HCT116 (cell line): ENCODE measurements around the gene MLXIPL.

Experiments used
- CBX3 ChIP-seq: IDR thresholded peaks from 2 replicates; pipeline ENCODE4 v1.6.1; 2012; ENCODE audit warnings: low read depth
- CTCF ChIP-seq, 3 experiments: fragments of 200-600 bp in 1 of 3; sonication (generic) in 1 of 3; IDR thresholded peaks in 2 of 3; conservative IDR thresholded peaks in 1 of 3; 2 replicates each; pipeline ENCODE4 v1.5.1; 2012 to 2017; ENCODE audit warnings: low read depth in 2 of 3, low read length in 2 of 3, antibody characterized with exemption in 1 of 3, borderline replicate concordance in 1 of 3, control low read depth in 1 of 3, mild to moderate bottlenecking in 1 of 3, mixed read lengths in 1 of 3, mixed run types in 1 of 3, moderate library complexity in 1 of 3; ENCODE audit not compliant: insufficient read depth in 1 of 3
- EZH2phosphoT487 ChIP-seq: fragments of 200-600 bp; IDR thresholded peaks from 2 replicates; pipeline ENCODE4 v1.6.1; 2018; ENCODE audit warnings: antibody characterized with exemption, borderline replicate concordance
- MAX ChIP-seq: IDR thresholded peaks from 2 replicates; pipeline ENCODE4 v1.6.1; 2012
- POLR2A ChIP-seq: IDR thresholded peaks from 2 replicates; pipeline ENCODE4 v1.7.0; 2011; ENCODE audit warnings: borderline replicate concordance; ENCODE audit not compliant: insufficient read depth, insufficient read length; ENCODE audit errors: extremely low read depth
- POLR2AphosphoS5 ChIP-seq: IDR thresholded peaks from 2 replicates; pipeline ENCODE4 v1.6.1; 2011; ENCODE audit warnings: mild to moderate bottlenecking, low read depth, low read length, moderate library complexity
- REST ChIP-seq: IDR thresholded peaks from 2 replicates; pipeline ENCODE4 v1.6.1; 2012; ENCODE audit warnings: low read depth
- TCF7L2 ChIP-seq: IDR thresholded peaks from 2 replicates; pipeline ENCODE4 v1.7.0; 2011; ENCODE audit warnings: borderline replicate concordance, inconsistent platforms; ENCODE audit not compliant: insufficient read depth, insufficient read length; ENCODE audit errors: extremely low read depth
- YY1 ChIP-seq: IDR thresholded peaks from 2 replicates; pipeline ENCODE4 v1.6.1; 2011; ENCODE audit warnings: low read length, low read depth, moderate library complexity, mild to moderate bottlenecking; ENCODE audit not compliant: insufficient replicate concordance; ENCODE audit errors: extremely low read depth

- no peak for TF ChIP-seq MAX
- no peak for TF ChIP-seq POLR2A
- TF ChIP-seq CTCF (IDR thresholded peaks at IDR 0.05 in 2 of 3, conservative IDR thresholded peaks at IDR 0.05 in 1 of 3; ENCODE audit: borderline replicate concordance in 1 of 3, insufficient read depth in 1 of 3, low read depth in 2 of 3, low read length in 2 of 3) = no peak
- no peak for TF ChIP-seq POLR2AphosphoS5
- no peak for TF ChIP-seq YY1
- TF ChIP-seq REST = no peak
- TF ChIP-seq TCF7L2 = no peak
- no peak for TF ChIP-seq EZH2phosphoT487
- no peak for TF ChIP-seq CBX3
These were observed 22.7 kb upstream of the MLXIPL start for GRCh38 chr7:73646785-73647724.
